NCI-H748 (cell line): Measurements from ENCODE around the gene ITM2C.

Source experiments
- DNase-seq: peaks from one replicate; lab custom pipeline; 2025; ENCODE audit not compliant: unreplicated experiment; lab: John Stamatoyannopoulos, UW

ITM2C gene

GRCh38 chr2:230891064-230891463, 26.3 kb downstream of the ITM2C start:
- no peak for DNase-seq

GRCh38 chr2:230891509-230891908, 26.8 kb downstream of the ITM2C start:
- no peak for DNase-seq

GRCh38 chr2:230893338-230893737, 28.6 kb downstream of the ITM2C start:
- no peak for DNase-seq

GRCh38 chr2:230893841-230894781, 29.4 kb downstream of the ITM2C start:
- DNase-seq, result no peak

- no peak for DNase-seq
Observed at GRCh38 chr2:230895536-230896345, 31.0 kb downstream of the ITM2C start.

- no peak for DNase-seq
Observed at GRCh38 chr2:230896346-230897115, 31.8 kb downstream of the ITM2C start.

GRCh38 chr2:230898016-230898712, 33.4 kb downstream of the ITM2C start:
- DNase-seq, result no peak

GRCh38 chr2:230898713-230899091, 34.0 kb downstream of the ITM2C start:
- DNase-seq, result no peak

- no peak for DNase-seq
Observed at GRCh38 chr2:230899287-230899686, 34.5 kb downstream of the ITM2C start.

GRCh38 chr2:230899786-230900185, 35.0 kb downstream of the ITM2C start:
- DNase-seq, result no peak

- DNase-seq, result no peak
Observed at GRCh38 chr2:230900336-230900995, 35.7 kb downstream of the ITM2C start.

GRCh38 chr2:230901006-230901405, 36.3 kb downstream of the ITM2C start:
- DNase-seq, result no peak

GRCh38 chr2:230902180-230902899, 37.6 kb downstream of the ITM2C start:
- DNase-seq, result peak; percentile 51

GRCh38 chr2:230903231-230904150, 38.7 kb downstream of the ITM2C start:
- no peak for DNase-seq

GRCh38 chr2:230904856-230905447, 40.2 kb downstream of the ITM2C start:
- no peak for DNase-seq

- no peak for DNase-seq
Observed at GRCh38 chr2:230905448-230906421, 41.0 kb downstream of the ITM2C start.
